Measurements from ENCODE around the gene DAND5. TPM values are rescaled to one million over a fixed set of nuclear protein-coding genes. Genes with fewer than 3 reads are reported as not detected.
A peak's percentile ranks its signal among the peaks of the same experiment; 100 is the strongest.

Gene DAND5
- total and polyA plus RNA-seq, 12 donors, result 0.71 to 14.4 (median 9.7) TPM

DNA sequence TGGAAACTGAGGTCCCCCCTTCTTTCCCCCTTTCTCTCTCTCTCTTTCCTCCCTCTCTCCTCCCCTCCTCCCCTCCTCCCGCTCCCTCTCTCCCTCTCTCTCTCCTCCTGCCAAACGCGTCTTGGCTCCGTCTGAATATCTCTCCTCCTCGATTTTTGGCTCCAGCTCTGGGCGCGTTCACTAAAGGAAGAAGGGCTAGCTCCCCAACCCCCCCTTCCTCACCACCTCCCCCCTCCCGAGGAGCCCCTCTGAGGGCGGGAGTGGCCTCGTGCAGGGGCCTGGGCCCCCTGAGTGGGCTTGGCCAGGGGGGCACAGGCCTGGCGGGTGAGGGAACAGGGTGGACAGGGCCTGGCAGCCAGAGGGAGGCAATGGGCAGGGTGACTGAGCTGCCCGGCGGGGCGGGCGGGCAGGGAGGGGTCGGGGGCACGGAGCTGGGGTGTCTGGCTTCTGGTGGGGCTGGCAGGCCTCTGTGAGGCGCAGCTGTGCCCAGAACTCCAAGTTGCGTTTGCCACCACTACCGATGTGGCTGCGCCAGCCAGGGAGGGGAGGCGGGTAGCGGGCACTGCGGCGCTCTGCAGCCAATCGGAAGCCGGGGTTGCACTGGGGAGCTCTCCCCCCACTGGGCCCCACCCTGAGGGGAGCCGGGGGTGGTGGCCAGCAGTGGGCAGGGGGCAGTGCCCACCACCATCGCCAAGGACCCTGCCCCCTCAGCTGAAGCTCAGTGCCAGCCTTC is 33.0 kb downstream of the DAND5 start:
- Histone ChIP-seq H3K27ac (peak overlapping the region; percentile 83 to 96 (median 92)), H3K4me1 (peaks cover 18 to 79% (median 50%) of the 10 kb centered on the region in 9 donors), H3K36me3 (peaks cover 0 to 17% (median 7%) of the 10 kb centered on the region in 9 donors), H3K4me3 (peak overlapping the region in 9 of 10 donors; percentile 7 to 47 (median 40)), H3K9me3 (no peaks in the 10 kb centered on the region), H3K27me3 (no peaks in the 10 kb centered on the region)
- intact Hi-C loops (cut with DNase I), result loop anchor here in 1 of 10 donors (2.0 kb wide), 1 partner anchor 20 kb away; no protein-coding TSS in a partner anchor
- ATAC-seq, result peak; percentile 68 to 83 (median 74)
- WGBS, 2 donors, result 35 to 51% methylated on average over 24 to 29 of the region's 29 CpGs
- peak in 4 of 9 donors; percentile 32 to 52 (median 48) for TF ChIP-seq CTCF (IDR thresholded peaks at IDR 0.05)
- peak; percentile 66 to 82 for DNase-seq

DNA sequence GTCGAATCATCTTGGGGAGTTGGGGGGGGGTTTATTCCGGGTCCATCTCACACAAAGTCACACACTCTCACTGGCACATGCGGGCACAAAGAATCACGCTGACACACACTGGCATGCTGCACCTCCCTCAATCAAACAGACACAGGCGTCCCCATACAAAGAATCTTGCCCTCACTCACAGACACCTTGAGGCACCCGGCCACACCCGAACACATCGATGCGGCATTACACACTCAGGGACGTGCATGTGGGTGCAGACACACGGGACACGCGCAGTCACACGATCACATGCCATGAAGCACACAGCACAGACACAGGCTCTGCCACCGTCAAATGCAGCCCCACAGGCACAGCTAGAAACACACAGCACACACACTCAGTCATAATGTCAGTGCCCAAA is 33.7 kb downstream of the DAND5 start:
- H3K4me3 ChIP-seq, result peak overlapping the region in 8 of 10 donors; percentile 25 to 47 (median 42)
- H3K36me3 ChIP-seq, result peaks cover 0 to 17% (median 7%) of the 10 kb centered on the region in 9 donors
- ATAC-seq, result peak in 1 of 8 donors; percentile 1
- H3K9me3 ChIP-seq, result no peaks in the 10 kb centered on the region
- H3K27me3 ChIP-seq, result no peaks in the 10 kb centered on the region
- peak overlapping the region in 9 of 10 donors; percentile 86 to 96 (median 93) for H3K27ac ChIP-seq
- TF ChIP-seq CTCF (IDR thresholded peaks at IDR 0.05), result no peak
- peaks cover 20 to 79% (median 53%) of the 10 kb centered on the region in 9 donors for H3K4me1 ChIP-seq
- DNase-seq, result no peak
- WGBS, 2 donors, result 69 to 77% methylated on average over 15 of the region's 15 CpGs
- intact Hi-C loops (cut with DNase I), result loop anchor here in 1 of 10 donors (2.0 kb wide), 1 partner anchor 20 kb away; no protein-coding TSS in a partner anchor

DNA sequence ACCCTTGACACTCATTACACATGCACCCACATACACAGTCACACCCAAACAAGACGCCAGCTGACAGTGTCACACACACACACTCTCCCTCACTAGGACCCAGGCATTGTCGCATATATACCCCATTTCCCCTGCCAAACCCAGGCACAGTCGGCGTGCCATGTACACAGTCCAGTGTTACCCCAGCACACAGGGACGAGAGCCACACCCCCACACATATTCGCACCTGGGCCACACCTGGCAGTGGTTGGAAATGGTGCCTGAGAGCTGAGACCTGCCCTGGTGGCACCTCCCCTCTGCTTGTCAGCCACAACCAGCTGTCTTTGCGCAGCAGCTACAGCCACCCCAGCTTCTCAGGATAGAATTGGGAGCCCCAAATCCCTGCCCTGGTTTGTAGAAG is 34.9 kb downstream of the DAND5 start:
- no peak for TF ChIP-seq CTCF (IDR thresholded peaks at IDR 0.05)
- no peak overlapping the region for H3K4me3 ChIP-seq
- H3K9me3 ChIP-seq, result no peaks in the 10 kb centered on the region
- WGBS, 2 donors, result 90 to 91% methylated on average over 7 of the region's 7 CpGs
- H3K27me3 ChIP-seq, result peaks cover 0 to 2% (median 0%) of the 10 kb centered on the region in 7 donors
- H3K4me1 ChIP-seq, result peaks cover 23 to 91% (median 64%) of the 10 kb centered on the region in 9 donors
- ATAC-seq (no peak), DNase-seq (no peak)
- H3K27ac ChIP-seq, result peak overlapping the region in 2 of 10 donors; percentile 32 to 96
- H3K36me3 ChIP-seq, result peaks cover 0 to 15% (median 0%) of the 10 kb centered on the region in 9 donors
- intact Hi-C loops (cut with DNase I), result no loop called here

- Histone ChIP-seq H3K4me3 (no peak overlapping the region), H3K27me3 (peaks cover 0 to 11% (median 0%) of the 10 kb centered on the region in 7 donors), H3K36me3 (peaks cover 0 to 8% (median 0%) of the 10 kb centered on the region in 9 donors), H3K4me1 (peaks cover 27 to 95% (median 69%) of the 10 kb centered on the region in 9 donors), H3K9me3 (no peaks in the 10 kb centered on the region), H3K27ac (peak overlapping the region in 3 of 10 donors; percentile 20 to 96 (median 46))
- 89 to 93% methylated on average over 4 of the region's 4 CpGs for WGBS, 2 donors
- intact Hi-C loops (cut with DNase I), result no loop called here
- ATAC-seq (no peak), DNase-seq (no peak)
- TF ChIP-seq CTCF (IDR thresholded peaks at IDR 0.05), result no peak
Observed at GRCh38 chr19:13005253-13005652, 35.9 kb downstream of the DAND5 start.
